Peyer's patch (tissue), 4 donors: ENCODE results near the gene OR51B5.

Source experiments
- POLR2A ChIP-seq, 2 donors: fragments of 450-650 bp; IDR thresholded peaks; one replicate each; pipeline ENCODE4 v1.5.1; 2017; ENCODE audit warnings: antibody characterized with exemption in 2 of 2, mild to moderate bottlenecking in 2 of 2, moderate library complexity in 2 of 2
- TF ChIP-seq, protein P1 (sequence below), 6 experiments: fragments of 450-650 bp in 4 of 6; fragments of 200-600 bp in 2 of 6; sonication (generic) in 1 of 6; IDR thresholded peaks; one replicate each; pipeline ENCODE4 v1.5.1; 2017 to 2019; ENCODE audit warnings: antibody characterized with exemption in 6 of 6, mild to moderate bottlenecking in 3 of 6, moderate library complexity in 1 of 6

DNA sequence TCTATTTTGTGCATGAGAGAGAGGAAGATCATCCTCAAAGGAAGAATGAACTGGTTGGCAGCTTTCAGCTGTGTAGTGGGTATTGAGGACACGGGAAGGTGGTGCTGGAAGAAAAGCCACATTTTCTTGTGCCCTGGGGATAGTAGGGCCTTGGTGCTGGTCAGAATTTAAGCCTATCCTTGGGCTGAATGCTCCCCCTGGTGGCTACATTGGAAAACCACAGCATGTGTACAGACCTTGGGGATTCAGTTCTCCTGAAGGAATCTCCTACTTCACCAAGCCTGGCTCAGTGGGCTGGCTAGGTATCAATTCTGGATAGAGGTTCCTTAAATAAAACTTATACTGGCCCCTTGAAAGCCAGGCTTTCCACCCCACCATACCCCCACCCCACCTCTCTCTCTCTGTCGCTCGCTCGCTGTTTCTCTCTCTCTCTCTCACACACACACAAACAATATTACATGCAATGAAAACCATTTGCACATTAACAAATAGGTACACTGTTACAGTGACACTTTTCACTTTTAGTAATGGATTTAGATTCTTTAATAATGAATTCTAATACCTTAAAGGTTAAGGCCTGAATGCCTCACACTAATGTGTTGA lies 37.5 kb upstream of the OR51B5 start:
- TF ChIP-seq, protein P1, sequence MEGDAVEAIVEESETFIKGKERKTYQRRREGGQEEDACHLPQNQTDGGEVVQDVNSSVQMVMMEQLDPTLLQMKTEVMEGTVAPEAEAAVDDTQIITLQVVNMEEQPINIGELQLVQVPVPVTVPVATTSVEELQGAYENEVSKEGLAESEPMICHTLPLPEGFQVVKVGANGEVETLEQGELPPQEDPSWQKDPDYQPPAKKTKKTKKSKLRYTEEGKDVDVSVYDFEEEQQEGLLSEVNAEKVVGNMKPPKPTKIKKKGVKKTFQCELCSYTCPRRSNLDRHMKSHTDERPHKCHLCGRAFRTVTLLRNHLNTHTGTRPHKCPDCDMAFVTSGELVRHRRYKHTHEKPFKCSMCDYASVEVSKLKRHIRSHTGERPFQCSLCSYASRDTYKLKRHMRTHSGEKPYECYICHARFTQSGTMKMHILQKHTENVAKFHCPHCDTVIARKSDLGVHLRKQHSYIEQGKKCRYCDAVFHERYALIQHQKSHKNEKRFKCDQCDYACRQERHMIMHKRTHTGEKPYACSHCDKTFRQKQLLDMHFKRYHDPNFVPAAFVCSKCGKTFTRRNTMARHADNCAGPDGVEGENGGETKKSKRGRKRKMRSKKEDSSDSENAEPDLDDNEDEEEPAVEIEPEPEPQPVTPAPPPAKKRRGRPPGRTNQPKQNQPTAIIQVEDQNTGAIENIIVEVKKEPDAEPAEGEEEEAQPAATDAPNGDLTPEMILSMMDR (IDR thresholded peaks at IDR 0.05): peak in 4 of 6 experiments; percentile 35 to 50 (median 44)
- TF ChIP-seq POLR2A (IDR thresholded peaks at IDR 0.05): no peak
